Glomerular visceral epithelial cell (primary cell): ENCODE measurements around the gene CSTF2.

Experiments
- DNase-seq: peaks from one replicate; pipeline ENCODE4 v3.0.0-alpha.2; 2016; ENCODE audit errors: extremely low spot score

Gene CSTF2

DNA sequence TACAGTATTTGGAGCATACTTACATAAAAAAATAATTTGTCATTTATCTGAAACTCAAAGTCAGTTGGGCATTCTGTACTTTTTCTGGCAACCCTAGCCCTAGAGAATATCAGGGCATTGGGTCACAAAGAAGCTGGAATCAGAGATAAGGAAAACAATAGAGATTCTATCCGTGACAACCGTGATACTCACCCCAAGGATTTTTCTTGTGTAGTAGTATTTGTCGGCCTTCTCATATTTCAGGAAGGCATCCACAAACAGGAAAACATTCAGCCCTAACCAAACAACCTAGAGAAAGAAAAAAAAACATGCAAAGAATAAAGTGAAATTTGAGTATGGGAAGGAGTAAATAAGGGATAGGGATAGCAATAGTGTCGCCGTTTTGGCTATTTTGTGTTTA lies 50.3 kb downstream of the CSTF2 start:
- DNase-seq, result no peak

DNA sequence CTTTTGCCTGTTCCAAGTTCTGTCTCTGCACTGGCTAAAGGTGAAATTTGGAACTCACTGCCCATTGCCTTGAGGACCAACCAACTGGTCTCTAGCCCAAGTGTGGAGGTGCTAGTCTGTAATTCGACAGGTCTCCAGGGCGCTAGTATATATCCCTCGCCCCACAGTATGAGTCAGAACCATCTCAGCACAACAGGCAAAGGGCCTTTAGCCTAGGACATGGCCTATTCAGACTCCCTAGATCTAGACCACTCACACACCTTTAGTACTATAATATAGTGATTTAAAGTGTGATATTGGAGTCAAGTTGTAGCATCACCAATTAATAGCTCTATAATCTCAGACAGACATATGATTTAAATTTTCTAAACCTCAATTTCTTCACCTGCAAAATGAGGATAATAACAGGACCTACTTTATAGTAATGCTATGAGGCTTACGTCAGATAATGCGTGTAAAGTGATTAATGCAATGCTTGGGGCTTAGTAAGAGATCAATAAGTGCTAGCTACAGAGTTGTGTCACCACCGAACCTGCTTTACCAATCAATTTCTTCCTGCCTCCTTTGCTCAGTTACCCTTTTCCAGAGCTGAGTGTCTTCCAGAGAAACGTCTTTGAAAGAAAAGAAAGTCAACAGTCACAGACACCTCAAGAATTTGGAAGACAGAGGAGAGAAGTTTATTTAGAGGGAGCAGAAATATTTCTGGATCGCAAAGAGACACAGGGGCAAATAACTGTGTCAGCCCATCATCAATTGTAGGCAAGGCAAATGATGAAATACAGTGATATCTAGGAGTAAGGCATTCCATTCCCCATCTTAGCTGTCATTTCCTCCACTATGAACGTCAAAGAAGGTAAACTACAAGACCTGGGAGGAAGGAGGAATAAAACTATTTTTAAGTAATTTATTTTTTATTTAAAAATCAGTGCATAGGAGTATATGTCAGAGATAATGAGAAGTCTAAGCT lies 51.7 kb downstream of the CSTF2 start:
- DNase-seq, result no peak

DNA sequence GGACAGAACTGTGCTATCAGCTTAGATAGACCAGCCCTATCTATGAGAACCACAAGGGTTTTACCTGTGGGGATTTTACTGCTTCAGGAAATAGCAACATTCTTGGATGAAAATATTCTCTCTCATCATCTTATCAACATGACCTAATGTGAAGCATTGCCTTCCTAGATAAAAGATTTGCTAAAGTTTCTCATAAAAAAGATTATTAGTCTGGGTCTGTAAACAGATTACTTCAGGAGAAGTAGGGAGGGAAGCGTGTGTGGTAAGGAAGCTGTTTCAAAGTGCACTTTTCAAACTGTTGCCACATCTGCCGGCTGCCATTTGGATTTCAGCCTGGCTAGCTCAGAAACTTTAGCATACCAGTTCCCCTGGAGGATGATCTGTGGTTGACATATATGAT lies 54.1 kb downstream of the CSTF2 start, which contains the start of gene NOX1:
Gene NOX1 (minus strand): TSS at position 35 of the 400 bp plus-strand sequence. CDS start 220 bp downstream, outside the sequence.
- DNase-seq, result no peak

DNA sequence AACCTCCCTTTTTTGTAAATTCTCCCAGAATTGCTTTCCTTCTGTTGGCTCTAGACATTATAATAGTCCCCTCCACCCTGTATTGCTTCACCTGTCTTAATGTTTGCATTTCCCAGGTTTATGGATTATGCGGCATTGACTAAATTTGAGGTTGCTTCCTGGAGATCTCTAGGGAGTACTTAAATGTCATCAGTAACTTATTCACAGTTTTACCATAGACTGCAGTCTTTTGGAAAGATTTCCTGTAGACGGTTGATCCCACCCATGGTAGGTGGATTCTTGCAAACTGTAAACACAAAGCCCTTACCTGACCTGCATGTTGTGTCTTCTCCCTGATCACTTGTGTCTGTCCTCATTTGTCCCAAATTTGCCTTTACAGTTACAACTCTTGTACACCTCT lies 60.2 kb downstream of the CSTF2 start:
- no peak for DNase-seq

DNA sequence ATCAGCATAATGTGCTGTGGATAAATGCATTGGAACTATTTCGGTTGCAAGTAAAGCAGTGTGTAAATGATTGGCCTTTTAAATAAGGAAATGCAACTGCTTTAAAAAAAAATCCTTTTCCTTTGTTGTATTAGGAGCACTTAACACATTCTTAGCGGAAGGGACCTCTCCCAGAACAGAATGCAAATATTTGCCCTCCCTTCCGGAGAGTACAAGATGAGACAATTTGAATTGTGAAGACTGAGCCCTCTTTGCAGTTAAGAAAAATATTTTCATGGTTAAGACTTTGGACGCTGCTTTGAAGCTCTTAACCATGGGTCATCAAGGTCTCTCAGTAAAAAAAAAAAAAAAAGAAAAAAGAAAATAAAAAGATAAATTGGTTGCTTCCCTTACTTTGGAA lies 63.5 kb downstream of the CSTF2 start:
- no peak for DNase-seq
